ENCODE results near the gene TP53I13. TPM values are rescaled to one million over a fixed set of nuclear protein-coding genes. Genes with fewer than 3 reads are reported as not detected.

Gene TP53I13
- total RNA-seq, 1 donor from 2014 or later, result 40.1 TPM

DNA sequence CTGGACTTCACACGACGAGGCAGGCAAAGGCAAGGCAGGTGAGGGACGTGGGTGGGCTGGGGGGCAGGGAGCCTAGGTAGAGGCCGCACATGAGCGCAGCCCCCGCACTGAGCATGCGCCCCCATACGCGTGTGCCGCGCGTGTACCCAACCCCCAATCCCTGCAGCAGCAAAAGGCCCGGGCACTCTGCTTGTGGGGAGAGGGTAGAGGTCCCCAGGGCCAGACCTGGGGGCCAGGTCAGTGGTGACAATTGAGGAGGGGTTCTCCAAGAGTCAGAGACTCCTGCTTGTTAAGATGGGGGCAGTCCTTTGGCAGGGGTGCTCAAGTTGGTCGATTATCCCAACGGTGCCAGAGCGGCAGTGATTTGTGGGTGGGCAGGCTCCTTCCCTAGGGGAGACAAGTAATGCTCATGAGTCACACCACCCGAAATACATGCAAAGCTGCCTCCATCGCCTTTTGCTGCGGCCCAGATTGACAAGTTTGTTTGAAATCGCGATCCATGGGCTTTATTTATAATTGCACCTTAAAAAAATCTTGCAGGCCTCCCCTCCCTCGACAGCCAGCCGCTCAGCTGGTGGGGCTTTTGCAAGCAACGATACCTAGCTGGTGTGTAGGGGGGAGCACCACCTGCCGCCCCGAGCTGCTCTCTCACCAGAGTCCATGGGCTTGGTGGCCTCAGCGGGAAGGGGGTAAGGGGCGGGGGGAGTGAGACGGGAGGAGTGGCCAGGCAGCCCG is 22.1 kb downstream of the TP53I13 start:
- peak; percentile 40 for DNase-seq
- peak; percentile 1 for ATAC-seq
- intact Hi-C loops (cut with micrococcal nuclease), result no loop called here

DNA sequence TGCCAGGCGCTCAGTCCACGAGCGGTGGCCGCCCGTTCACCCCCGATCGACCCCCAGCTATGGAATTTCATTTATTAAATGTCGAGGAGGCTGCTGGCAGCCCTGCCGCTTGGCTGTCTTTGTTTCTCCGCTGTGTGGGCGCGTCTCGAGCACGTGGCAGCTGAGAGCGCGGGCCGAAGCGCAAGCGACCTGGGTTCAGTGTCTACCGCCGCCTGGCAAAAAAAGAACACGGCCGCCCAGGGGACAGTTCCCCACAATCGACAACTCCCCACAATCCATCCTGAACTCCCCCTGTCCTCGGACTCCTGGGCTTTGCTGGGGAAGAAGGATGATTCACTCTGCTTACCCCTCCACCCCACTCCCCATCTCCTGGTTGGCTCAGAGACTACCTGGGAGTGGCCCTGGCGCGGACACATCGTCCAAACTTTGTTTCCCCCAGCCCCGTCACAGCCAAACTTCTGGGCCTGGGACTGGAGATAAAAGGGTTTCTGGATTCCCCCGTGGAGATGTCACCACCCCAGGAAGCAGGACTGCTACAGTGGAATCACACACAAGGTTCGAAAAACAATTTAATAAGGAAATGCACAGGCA is 22.7 kb downstream of the TP53I13 start:
- DNase-seq, result peak; percentile 67
- intact Hi-C loops (cut with micrococcal nuclease), result no loop called here
- ATAC-seq, result peak; percentile 3

DNA sequence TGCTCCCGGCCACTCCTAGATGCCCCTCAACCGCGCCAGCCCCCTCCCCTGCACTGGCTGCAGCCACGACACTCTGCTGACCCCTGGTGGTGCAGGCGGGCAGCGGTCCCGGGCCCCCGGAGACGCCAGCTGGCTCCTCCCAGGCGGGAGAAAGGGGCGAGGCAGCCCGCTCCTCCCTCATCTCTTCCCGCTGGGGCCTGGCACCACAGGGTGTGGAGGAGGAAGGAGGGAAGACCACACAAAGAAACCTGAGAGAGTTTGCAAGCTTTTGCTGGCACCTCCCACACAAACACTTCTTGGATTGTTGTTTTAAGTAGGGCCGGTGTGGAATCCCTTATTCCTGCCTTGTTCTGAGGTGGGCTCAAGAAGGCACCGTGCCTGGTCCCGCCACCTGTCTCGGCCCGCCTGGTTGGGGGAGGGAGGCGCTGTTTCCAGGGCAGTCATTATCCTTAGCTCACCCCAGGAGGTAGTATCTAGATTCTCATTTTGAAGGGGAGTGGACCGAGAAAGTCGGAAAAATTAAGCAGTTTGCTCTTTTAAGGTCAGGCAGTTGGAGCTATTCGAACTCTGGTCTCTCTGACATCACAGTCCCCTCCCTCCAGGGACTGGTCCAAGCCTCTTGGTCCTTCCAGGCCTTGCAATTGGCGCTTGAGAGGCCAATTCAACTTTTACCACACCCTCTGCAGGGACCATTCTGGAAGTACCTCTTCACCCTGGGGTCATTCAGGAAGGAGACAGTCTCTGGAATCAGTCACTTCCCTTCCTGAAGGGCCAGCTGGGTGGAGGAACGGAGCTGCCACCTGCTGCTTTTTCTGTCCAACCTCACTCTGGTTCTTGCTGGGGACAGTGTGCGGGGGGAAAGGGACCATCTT is 23.5 kb downstream of the TP53I13 start:
- DNase-seq, result peak; percentile 94
- peak; percentile 76 for ATAC-seq
- intact Hi-C loops (cut with micrococcal nuclease), result no loop called here

DNA sequence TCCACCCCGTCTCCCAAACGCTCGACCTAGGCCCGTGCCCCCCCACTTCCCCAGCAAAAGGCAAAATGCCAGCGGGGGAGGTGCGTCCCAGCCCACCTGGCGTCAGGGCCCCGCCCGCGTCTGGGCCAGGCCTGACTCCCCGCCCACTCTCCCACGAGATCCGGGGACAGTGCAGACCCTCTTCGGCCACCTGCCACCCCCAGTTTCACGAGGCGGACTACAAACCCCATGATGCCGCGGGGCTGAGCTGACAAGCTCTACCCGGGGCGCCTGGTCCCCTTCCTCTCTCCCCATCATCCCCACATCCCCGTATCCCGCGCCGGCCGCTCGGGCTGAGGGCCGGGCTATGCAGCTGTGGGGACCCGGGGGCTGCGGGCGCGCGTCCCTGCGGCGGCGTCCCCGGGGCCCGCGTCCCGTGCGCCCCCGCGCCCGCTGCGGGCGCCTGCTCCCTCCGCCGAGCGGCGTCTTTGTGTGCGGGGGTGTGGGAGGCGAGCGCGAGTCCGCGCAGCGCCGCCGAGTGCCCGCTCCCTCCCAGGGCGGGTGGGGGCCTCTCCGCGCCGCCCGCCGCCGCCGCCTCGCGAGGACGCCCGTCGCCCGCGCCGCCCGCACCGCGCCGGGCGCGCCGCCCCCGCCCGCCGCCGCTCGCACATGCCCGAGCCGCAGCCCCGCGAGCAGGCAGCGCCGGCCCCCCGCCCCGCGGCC is 24.5 kb downstream of the TP53I13 start, which contains the start of gene ANKRD13B:
TSS of gene ANKRD13B (plus strand) at position 283 of the 702 bp plus-strand sequence. CDS start 490 bp downstream, outside the sequence.
- intact Hi-C loops (cut with micrococcal nuclease), result no loop called here
- DNase-seq (peak; percentile 68), ATAC-seq (peak; percentile 11)

DNA sequence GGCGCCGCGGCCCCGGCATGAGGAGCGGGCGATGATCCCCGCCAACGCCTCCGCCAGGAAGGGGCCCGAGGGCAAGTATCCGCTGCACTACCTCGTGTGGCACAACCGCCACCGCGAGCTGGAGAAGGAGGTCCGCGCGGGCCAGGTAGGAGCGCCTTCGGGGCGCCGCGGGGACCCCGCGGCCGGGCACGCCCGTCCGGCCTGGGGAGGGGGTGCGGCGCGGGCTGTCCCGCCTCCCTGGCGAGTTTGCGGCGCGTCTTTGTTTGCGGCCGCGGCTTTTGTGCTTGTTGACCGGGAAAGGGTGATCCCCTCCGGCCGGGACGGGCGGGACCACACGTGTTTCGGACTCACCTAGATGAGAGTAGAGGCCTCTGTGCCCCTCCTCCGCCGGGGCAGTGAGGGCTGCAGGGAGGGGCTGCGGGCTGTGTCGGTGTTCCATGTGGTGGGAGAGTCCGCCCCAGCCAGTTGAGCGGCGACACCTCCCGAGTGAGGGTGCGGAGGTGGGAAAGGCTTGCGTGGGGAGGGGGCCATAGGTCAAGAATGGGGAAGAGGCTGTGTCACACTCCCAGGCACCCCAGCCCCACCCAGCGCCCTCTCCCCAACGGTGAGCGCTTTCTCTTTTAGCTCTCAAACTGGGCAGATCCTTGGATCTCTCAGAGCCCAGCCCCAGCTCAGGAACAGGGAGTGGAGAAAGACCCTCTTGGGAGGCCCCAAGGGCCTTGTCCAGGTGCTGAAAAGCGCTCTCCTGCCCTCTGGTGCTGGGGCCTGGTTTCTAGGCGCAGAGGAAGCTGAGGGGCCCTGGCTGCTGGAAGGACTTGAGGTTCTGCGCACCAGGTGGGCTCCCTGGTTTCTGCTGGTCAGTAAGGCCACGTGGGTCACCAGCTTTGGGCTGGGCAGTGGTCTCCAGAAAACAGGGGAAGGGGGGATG is 25.4 kb downstream of the TP53I13 start:
- intact Hi-C loops (cut with micrococcal nuclease), result no loop called here
- ATAC-seq (no peak), DNase-seq (peak; percentile 45)

DNA sequence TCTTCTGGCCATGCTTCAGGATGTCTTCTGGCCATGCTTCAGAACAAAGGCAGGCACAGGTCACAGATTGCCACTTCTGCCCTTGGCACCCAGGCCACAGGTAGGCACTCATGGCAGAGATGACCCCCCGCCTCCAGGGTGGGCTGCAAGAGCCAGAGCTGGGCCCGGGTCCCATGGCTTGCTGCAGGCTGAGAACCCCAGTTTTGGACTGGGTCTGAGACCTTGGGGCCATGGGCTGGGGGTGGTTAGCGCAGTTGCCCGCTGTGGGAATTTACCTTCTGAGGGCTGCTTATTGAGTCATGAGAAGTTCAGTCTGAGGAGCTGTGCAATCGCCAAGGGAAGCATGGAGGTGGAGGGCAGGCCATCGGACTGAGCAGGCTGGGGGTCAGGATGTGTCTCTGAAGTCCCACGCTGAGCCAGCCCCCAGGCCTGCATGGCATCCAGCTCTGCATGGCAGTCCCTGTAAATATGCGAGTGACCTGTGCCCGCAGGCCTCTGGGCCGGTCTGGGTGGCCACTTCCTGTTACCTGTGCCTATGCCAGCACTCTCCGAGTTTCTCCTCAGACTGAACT is 26.1 kb downstream of the TP53I13 start:
- intact Hi-C loops (cut with micrococcal nuclease), result no loop called here
- DNase-seq (no peak), ATAC-seq (no peak)

DNA sequence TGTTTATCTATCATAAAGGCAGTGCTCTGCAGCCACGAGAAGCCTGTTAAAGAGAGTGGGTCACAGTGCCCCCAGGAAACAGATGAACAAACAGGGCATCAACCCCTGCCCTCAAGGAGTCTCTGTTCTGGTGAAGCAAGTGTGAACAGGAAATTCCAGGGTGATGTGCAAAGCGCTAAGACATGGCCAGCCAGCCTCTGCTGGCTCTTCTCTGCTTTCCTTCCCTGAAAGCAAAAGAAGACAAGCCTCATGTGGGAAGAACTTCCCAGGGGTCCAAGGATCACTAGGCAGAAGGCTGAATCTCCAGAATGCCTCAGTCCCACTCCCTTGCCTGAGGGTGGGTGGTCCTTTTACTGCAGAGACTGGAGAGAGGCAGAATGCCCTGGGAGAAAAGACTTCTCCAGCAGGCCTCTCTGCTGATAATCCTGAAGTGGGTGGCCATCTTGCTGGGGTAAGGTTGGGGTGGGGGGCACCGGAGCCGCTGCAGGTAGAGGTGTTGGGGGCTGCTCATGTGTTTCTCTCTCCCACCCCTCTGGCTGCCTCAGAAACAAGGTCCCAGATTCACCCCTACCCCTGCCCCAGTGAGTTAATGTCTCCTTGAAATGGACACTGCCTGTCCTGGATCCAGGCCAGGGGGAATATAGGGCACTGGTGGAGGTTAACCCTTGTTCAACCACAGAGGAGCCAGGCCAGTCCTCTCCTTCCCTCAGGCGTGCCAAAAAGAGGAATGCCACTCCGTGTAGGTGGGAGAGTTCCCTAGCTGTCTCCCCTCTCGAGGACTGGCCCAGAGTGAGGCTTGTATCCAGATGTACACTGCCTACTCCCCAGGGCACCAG is 26.8 kb downstream of the TP53I13 start:
- intact Hi-C loops (cut with micrococcal nuclease), result no loop called here
- DNase-seq (no peak), ATAC-seq (no peak)

DNA sequence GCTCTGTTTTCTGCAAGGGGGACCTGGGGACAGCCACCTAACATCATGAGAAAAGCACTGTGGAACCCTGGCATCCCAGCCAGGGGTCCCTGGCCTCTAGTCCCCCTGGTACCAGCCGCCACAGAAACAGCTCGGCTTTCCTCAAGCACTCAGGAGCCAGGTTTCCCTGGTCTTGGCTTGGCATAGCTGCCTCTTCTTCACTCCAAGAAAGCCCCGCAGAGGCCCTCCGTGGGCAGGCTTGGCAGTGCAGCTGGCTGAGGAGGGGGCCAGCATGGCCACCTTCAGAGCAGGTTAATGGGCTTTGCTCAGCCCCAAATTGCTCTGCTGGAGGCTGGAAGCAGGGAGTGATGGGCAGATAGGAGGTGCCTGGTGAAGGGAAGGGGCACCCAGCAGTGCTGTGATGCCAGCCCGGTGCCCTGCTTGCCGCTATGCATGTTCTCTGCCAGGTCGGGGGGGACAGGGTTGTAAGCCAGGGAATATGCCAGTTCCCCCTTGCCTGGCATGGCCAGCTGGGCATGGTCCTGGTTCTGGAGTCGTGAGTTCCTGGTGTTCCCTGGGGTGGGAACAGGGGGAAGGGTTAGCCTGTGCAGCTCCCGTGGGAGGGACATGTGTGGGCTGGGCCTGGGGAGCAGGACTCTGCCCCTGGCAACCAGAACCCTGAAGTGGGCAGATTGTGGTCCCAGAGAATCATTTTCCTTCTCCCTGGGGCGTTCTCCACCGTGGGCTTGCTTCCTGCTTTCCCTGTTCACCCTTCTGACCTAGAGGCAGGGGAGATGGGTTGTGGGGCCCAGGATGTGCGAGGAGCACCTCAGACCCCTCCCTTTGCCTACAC is 27.7 kb downstream of the TP53I13 start:
- ATAC-seq (no peak), DNase-seq (no peak)
- intact Hi-C loops (cut with micrococcal nuclease), result no loop called here

DNA sequence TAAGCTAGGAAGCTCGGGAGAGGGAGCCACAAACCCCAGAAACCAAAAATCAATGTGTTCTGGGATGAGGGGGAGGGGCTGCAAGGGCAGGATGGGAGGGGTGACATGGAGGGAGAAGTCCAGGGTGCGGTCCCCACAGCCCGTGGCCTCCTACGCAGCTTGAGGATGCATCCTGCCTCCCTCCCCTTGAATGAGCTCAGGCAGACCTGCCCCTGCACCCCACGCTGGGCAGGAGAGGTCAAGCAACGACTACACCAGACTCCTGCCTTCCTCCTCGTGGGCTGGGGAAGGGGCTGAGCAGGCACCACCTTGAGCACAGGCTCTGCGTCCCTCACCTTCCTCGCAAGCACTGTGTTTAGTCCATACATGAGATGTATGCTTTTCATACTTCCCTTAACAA is 28.3 kb downstream of the TP53I13 start:
- intact Hi-C loops (cut with micrococcal nuclease), result no loop called here
- DNase-seq (peak; percentile 54), ATAC-seq (peak; percentile 17)

DNA sequence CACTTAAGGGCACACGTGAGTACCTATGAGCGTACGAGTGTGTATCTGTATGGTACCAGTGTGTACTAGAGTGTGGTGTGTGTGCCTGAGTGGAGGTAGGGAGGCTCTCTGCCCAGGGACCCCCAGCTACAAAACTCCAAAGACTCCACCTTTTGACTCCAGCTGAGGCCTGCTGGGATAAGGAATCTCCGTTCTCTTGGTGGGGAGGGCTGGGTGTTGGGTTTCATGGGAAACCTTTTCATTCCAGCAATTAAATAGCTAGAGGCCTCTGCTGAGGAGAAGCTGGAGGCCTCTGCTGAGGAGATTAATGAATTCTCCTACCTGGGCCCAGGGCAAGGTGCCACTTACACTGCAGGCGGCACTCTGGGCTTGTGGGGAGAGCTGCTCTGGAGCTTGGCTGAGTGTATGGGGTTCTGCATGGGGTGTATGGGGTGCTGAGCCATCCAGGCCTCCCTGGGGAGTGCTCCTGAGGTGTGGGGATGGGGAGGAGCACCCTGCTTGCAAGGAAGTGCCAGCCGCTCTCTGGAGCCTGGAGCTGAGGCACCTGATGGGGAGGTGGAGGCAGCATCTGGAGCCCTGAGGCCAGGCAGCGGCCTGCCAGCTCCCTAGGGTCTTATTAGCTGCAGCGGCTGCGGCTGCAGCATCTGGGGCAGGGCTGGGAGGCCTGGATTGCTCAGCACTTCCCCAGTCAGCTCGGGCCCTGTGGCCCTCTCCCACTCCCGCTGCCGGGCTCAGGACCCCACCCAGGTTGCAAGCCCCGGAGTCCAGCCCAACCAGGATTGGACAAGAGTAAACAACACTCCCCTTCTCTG is 29.1 kb downstream of the TP53I13 start:
- intact Hi-C loops (cut with micrococcal nuclease), result no loop called here
- ATAC-seq (no peak), DNase-seq (no peak)

DNA sequence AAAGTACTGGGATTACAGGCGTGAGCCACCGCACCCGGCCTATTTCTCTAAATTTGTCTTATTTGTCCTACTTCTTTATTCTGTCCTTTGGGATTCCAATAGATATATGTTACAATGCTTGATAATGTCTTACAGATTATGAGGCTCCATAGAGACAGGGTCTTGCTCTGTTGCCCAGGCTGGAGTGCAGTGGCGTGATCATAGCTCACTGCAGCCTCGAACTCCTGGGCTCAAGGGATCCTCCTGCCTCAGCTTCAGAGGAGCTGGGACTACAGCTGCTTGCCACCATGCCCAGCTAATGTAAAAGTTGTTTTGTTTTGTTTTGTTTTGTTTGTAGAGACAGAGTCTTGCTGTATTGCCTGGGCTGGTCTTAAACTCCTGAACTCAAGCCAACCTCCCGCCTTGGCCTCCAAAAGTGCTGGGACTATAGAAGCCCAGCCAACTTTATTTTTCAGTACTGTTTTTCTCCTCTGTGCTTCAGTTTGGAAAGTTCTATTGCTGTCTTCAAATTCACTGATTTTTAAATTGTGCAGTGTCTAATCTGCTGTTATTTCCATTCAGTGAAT is 34.7 kb downstream of the TP53I13 start:
- intact Hi-C loops (cut with micrococcal nuclease), result no loop called here
- ATAC-seq, result peak; percentile 29
- DNase-seq, result peak; percentile 40

DNA sequence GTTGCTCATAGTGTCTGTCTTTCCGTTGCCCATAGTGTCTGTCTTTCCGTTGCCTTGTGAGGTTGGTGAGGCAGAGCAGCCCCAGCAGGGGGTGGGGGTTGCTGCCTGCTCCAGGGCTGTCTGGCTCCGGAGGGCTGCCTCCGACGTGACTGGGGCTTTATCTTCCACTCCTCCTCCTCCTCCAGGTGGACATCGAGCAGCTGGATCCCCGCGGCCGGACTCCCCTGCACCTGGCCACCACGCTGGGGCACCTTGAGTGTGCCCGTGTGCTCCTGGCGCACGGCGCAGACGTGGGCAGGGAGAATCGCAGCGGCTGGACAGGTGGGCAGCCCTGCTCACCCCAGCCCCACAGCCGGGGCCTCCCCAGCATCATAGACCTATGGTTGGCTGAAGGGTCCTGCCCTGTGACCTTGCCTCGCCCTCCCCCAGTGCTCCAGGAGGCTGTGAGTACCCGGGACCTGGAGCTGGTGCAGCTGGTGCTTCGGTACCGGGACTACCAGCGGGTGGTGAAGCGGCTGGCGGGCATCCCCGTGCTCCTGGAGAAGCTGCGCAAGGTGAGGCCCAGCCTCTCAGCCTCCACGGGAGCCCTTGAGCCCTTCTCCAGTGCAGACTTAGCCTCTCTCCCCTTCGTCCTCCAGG is 39.2 kb downstream of the TP53I13 start:
- DNase-seq (no peak), ATAC-seq (no peak)
- intact Hi-C loops (cut with micrococcal nuclease), result no loop called here

DNA sequence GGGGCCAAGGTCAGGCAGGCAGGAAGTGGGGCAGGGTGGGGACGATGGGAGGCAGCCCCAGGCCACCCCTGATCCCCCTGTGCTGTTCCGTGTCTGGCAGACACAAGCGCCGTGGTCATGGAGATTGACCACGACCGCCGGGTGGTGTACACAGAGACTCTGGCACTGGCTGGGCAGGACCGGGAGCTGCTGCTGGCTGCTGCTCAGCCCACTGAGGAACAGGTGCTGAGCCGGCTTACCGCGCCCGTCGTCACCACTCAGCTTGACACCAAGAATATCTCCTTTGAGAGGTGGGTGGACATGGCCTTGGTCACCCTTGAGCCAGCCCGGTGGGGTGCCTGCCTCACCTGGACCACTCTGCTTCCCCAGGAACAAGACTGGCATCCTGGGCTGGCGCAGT is 40.5 kb downstream of the TP53I13 start:
- DNase-seq (no peak), ATAC-seq (no peak)
- intact Hi-C loops (cut with micrococcal nuclease), result no loop called here

DNA sequence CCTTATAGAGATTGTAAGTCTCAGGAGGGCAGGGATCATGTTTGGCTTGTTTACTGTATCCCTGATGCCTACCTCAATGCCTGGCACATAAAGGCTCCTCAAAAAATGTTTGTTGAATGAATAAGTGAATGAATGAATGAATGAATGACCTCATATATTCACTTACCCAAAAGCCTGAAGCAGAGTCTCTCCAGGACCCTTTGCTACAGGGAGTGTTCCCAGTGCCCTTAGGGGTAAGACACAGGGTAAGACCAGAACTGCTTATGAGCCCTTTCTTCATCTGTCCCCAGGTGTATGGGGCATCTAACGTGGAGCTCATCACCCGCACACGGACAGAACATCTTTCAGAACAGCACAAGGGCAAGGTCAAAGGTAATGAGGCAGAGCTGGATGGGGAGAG is 41.9 kb downstream of the TP53I13 start:
- intact Hi-C loops (cut with micrococcal nuclease), result no loop called here
- DNase-seq, result no peak
- no peak for ATAC-seq

Measured in left ventricle myocardium superior (tissue), 1 donor.